DMS 273 (cell line): ENCODE results near the gene MAGI3.

Source experiments
- DNase-seq: peaks from one replicate; lab custom pipeline; 2025; ENCODE audit not compliant: unreplicated experiment; lab: John Stamatoyannopoulos, UW

The MAGI3 gene

DNA sequence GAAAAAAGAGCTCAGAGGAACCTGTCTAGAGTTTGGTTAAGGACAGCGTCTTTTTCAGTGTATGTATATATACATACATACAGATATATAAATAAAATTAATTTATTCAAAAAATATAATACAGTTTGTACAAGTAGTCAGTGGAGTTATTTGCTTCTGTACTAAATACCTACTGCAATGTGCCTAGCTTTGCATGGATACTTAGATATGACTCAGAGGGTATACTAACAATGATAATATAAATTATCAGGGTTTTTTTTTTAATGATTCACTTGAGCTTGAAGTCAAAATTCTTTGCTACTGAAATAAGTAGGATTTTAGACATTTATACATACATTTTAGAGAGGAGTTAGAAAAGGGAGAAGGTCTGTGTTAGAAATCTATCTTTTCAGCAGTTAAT is 251.1 kb downstream of the MAGI3 start:
- no peak for DNase-seq

DNA sequence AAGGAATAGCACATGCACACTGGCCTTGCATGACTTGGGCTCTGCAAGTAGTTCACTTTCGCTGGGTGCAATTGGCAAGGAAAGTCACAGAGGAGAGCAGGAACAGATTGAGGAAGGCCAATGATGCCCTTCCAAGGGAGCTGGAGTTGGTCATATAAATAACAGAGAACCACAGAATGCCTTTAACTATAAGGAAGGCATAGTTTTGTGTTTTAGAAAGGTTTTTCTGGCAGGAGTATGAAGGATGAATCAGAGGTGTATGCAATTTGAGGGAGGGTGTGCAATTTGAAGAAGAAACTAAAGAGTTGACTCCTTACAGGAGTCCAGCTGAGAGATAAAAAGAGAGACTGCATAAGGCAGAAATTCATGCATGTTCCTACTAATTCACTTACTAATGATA is 256.8 kb downstream of the MAGI3 start:
- no peak for DNase-seq

DNA sequence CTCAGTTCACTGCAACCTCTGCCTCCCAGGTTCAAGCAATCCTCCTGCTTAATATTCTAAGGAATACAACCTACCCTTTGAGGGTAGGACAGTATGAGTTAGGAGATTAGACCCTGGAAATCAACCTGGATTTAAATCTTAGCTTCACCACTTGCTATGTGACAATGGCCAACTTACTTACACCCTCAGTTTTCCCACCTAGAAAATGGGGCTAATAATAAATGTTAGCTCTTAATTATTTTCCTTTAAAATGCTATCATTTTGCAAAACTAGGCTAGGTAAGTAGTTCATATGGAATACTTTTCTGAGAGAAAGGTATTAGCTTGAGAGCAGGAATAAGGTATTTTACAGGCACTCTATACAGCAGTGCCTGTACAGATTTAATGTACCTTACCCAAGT is 258.2 kb downstream of the MAGI3 start:
- no peak for DNase-seq

DNA sequence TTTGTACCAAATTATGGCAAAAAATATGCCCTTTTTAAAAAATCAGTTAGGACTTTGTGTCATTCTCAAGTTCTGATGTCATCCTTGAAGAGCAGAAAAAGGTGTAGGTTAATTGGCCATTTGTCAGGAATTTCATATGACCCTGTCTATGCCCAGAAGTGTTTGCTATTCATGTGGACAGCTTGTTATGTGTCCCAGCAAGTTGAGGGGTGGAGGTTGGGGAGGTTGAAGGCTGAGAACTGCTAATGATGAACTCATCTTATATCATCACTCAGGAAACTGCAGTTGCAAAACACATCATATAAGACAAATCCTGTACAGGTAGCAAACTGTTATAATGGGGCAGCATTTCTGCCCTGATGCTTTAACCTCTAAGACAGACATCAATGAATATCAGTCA is 262.5 kb downstream of the MAGI3 start:
- DNase-seq, result no peak

DNA sequence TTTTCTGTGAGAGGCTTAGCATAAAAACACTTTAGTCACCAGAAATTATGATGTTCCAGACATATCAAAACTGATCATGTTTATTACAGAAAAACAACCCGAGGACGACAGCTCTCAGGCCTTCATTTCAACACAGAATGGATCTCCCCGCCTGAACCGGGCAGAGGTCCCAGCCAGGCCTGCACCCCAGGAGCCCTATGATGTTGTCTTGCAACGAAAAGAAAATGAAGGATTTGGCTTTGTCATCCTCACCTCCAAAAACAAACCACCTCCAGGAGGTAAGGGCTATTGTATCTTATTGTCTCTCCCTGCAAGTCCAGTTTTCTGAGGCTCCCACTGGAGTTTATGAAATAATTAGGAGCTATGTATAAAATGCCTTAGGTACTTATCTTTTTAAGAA is 263.4 kb downstream of the MAGI3 start:
- no peak for DNase-seq

DNA sequence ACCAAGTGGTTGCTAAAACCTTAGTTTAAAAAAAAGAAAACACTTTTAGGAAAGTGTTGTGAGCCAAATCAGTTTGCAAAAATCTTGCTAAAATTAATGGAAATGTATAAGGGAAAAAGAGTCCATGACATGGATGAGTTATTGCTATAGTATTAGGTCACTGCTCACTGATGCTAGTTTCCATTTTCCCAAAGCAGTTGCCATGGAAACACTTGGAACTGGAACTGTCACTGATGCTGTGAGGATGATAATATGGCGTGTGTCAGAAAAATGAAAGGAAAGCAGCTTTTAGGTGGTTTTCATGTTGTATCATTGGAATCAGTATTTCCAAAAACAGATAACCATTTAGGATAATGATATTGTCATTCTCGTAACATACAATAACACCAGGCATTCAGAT is 264.6 kb downstream of the MAGI3 start:
- no peak for DNase-seq

DNA sequence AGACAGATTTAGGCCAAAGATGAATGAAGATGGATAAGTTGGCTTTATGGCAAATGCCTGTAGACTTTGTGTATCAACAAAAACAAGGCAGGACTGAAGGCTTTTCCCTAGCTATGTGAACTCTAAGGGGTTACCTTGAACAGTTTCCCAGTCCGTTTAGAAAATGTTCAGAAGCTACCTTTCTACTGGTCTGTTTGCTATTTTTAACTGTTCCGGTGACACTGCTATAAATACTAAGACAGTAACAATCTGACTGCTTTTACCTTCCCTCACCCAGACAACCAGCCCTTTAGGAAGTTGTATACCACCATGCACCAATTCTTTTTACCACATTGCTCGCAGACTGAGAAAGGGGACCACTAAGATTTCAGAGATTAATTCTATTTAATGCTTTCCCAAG is 266.8 kb downstream of the MAGI3 start:
- DNase-seq, result no peak

DNA sequence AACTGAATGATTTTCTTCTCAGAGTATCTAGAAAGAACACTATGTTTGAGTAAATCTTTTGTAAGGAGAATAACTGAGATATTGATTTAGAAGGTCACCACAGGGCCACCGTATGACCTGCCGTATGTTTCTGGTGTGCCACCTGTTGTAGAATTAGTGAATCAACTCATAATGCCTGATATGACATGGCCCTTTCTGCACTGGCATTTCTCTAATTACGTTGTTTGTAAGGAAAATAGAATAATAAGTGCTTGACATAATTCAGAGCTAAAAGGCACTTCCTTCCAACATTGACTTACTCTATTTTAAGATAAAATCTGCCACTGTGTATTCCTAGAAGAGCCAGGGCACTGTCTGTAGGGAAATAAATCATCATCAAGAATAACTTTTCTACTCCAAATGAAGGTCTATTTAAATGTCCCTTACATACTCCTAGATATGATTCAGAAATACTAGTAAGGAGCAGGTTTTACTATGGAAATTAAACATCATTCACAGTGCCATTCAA is 267.3 kb downstream of the MAGI3 start:
- no peak for DNase-seq

DNA sequence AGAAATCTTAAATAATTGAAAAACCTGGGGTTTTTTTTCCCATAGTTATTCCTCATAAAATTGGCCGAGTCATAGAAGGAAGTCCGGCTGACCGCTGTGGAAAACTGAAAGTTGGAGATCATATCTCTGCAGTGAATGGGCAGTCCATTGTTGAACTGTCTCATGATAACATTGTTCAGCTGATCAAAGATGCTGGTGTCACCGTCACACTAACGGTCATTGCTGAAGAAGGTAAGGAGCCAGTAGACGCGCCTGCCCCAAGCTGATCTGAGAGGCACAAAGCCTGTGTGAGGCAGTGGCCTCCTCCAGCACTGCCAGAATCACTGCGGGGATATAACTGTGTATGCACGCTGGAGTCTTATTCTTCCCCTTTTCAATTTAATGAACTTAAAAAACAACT is 268.7 kb downstream of the MAGI3 start:
- no peak for DNase-seq

DNA sequence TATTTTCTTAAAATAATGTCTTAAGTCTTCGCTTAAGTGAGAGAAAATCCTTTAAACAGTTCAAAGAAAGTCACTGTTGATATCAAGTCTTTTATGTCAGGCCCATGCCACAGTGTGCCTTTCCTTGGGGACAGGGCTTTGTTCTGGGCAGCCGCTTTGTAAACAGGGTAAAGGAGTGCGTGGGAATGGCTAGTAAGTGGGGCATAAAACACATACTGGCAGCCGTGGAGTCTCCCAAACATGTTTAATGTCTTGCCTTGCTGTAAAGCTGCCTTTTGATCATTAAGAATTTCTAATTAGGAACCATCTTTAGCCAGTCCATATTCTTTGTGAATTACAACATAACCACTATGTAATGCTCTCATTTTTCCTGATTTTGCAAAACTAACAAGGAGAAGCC is 269.2 kb downstream of the MAGI3 start:
- DNase-seq, result no peak

DNA sequence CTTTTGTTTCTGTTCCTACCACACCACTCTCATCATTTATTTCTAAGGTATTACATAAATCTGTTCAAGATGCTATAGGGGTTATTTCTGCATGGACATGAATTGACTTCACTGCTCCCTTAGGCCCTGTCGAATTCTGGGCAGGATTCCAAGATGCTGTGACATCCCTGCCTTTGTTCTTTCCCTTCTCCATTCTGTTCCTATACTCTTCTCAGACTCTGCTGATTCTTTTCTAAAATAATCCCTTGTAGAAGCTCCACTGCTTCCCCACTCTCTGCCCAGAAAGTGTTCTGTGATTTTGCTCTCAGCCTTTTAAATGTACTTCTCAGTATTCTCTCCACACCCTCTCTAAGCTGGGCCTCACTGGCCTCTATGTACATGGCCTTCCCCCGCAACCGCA is 269.8 kb downstream of the MAGI3 start:
- peak; percentile 11 for DNase-seq

DNA sequence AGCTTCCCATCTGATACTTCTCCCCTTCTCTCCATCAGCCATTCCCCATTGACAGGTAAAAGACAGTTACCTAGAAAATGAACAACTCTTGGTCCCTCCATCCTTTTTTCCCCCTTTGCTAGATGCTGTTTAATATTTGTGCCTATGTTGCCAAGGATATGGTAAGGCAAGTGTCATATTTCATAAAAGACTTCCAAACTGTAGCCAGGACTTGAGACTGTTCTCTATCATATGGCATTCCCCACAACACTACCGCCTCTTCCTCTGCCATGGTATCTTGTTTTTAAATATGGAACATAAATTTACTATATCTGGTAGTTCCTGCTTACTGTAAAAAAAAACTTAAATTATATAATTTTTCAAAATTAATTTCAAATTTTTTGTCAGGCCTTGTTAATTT is 271.8 kb downstream of the MAGI3 start:
- peak; percentile 6 for DNase-seq

DNA sequence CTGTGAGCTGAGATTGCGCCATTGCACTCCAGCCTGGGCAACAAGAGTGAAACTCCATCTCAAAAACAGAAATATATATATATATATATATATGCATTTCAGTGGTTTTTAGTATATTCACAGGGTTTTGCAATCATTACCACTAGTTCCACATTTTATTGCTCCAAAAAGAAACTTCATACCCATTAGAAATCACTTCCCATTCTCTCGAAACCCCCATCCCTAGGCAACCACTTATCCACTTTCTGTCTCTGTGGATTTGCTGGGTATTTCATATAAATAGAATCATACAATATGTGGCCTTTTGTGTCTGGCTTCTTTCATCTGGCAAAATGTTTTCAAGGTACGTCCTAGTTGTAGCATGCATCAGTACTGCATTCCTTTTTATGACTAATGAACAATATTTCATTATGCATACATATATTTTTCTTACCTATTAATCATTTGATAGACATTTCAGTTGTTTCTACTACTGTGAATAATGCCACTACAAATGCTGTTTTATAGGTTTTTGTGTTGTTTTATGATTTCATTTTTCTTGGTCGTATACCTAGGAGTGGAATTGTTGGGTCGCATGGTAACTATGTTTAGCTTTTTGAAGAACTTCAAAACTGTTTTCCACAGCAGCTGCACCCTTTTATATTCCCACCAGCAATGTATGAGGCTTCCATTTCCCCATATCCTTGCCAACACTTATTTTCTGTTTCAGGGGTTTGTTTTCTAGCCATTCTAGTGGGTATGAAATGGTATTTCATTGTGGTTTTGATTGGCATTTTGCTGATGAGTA is 273.0 kb downstream of the MAGI3 start:
- no peak for DNase-seq

DNA sequence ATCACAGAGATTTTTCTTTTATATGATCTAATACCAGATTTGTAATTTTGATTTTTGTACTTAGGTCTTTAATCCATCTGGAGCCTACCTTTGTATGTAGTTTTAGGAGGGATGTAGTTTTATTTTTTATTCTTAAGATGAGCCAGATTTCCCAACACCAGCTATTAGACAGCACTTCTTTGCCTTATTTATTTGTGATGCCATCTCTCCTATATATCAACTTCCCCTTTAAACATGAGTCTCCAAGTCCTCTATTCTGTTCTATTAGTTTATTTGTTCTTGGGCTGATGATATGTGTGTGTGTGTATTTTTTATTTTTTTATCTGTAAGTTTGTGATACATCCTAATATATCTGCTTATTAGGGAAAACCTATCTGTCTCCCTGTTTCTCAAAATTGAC is 274.8 kb downstream of the MAGI3 start:
- DNase-seq, result no peak

DNA sequence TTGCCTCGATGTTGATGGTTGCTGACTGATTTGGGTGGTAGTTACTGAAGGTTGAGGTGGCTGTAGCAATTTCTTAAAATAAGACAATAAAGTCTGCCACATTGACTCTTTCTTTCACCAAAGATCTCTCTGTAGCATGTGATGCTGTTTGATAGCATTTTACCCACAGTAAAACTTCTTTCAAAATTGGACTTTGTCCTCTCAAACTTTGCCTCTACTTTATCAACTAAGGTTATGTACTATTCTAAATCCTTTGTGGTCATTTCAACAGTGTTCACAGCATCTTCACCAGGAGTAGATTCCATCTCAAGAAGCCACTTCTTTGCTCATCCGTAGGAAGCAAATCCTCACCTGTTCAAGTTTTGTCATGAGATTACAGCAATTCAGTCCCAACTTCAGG is 275.8 kb downstream of the MAGI3 start:
- no peak for DNase-seq

DNA sequence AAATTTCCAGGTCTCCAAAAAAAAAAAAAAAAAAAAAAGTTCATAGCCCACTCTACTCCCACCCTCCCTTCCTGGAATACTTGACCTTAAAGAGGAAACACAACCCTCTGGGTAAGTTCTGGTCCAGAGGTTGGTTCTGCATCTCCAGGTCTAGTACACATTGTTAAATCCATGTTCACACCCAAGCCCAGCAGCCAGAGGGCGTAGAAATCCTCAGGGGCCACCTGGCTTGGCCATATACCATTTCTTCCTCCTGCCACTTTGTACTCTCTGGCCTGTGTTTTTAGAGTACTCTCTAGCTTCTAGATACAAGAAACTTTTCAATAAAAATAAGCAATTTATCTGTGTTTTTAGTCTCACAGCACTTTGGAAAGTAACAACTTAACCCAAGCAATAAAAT is 279.7 kb downstream of the MAGI3 start:
- no peak for DNase-seq

DNA sequence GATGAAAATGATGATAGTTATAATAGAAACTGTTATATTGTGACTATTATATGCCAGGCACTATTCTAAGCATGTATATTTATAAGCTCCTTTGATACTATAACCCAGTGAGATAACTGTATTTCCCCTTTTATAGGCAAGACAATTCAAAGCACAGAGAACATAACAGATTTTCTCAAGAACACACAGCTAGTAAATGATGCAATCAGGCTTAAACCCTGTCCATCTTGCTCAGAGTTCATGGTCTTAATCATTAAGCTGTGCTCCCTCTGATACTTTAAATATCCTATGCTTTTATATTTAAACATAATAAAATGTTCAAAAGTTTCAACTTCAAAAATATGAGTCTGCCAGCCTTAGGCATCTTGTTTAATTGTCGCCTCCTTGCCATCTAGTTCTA is 280.3 kb downstream of the MAGI3 start:
- DNase-seq, result no peak

DNA sequence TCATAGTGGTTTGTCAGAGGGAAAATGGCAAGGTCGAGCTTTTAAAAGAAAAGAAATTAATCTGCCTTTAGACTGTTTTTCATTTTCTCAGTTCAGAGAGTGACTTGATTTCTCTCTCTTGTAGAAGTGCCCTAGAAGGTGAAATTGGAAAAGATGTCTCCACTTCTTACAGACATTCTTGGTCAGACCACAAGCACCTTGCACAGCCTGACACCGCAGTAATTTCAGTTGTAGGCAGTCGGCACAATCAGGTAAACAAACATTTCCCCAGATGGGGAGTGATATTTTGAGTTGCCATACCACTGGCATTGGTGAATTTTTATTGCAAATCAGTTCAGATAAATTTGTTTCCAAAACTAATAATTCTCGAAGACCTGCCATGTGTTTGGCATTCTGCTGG is 282.2 kb downstream of the MAGI3 start:
- no peak for DNase-seq

DNA sequence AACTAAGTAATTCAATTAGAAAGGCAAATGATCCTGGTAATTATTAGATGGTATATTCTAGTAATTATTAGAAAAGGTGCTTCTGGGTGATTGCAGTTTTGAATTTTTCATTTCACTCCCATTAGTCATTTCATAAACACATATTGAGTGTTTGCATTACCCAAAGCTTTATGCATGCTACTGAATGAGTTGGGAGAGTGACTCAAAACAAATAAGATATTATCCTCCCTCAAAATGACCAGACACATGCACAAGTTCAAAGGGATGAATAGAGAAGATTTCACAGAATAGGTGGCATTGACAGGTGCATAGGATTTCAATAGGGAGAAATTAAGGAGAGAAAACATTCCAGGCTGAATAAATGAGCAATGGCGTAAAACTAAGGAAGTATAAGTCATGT is 284.3 kb downstream of the MAGI3 start:
- no peak for DNase-seq

DNA sequence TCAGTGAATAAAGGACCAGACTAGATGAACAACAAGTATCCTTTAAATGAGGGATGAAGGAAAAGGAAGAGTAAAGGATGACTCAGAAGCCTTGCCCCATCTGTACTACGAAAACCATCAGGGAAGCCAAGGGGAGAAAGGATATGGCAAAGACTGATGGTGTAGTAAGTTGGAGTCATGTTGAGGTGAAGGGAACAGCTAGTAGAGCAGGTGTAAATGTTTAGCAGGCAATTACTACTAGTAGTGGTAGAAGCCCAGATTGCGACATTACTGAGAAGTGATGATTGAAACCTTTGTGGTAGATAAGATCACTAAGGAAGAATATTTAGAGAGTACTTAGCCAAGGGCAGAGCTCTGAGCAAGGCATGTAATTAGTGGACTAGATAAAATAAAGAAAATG is 285.0 kb downstream of the MAGI3 start:
- no peak for DNase-seq

DNA sequence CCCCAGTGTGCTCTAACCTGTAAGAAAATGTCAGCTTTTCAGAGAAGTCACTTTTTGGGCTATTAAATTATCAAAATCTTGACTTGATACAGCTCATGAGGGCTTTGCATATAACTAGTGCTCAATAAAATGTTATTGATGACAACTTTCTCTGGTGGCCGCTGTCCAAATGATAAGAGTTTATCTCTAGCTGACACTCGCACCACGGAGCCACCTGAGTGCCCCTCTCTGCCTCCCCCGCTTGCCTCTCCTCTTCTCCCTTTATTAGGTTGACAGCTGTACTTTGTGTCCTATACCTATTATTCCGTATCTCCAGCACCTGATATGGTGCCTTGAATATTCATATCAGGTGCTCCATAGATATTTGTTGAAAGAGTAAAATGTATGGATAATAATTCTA is 286.2 kb downstream of the MAGI3 start:
- no peak for DNase-seq

DNA sequence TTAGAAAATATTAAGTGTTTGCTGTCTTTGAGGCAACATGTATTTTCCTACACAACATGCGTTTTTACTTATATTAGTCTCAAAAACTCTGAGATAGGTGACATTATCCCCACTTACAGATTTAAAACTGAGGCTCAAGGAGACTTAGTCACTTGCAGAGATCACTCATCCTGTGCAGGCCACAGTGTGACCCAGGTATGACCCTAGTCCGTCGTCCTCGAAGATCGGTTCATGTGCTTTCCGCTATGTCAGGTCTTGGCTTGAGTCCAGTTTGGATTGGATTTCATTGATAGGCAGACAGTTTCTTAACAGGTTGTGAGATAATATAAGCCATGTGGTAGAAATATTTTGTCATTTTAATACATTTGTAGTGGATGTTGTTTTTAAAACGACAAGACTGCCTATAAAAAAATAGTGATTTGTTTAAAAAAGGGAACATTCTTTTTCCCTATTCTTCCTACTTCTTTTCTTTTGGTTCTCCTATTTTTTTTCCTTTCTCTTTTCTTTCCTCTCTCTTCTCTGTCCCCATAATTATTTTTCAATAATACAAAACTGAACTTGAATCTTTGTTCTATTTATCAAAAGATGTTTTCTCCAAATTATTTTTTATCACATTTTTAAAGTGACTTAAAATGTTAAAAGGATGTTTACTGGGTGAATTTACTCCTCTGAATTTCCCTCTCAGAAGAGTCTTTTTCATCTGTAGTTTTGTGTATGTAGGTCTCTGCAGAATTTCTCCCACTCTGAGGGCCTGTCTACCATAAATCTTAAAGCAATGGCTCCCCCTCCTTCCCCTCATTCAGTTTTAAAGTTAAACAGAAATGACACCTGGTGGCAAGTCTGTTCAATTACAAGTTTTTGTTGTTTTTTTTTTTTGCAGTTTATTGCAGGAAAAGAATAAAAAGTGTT is 287.2 kb downstream of the MAGI3 start:
- peak; percentile 72 for DNase-seq
